Urinary bladder (tissue), 4 donors: Measurements from ENCODE around the gene GCSAML. TPM values are rescaled to one million over a fixed set of nuclear protein-coding genes. Genes with fewer than 3 reads are reported as not detected.
"Not testable (repeated sequence)": the region's sequence is repeated elsewhere in the genome, so short reads cannot be mapped to it uniquely, and the experiment has no call there.

ENCODE experiments used
- DNase-seq: peaks from one replicate; pipeline ENCODE4 v3.0.0-alpha.2; 2015; ENCODE audit errors: extremely low spot score
- H3K27ac ChIP-seq: one replicate; pipeline ENCODE4 v1.5.1; 2013; ENCODE audit warnings: low read depth, mild to moderate bottlenecking, moderate library complexity
- H3K36me3 ChIP-seq: one replicate; pipeline ENCODE4 v1.6.1; 2013; ENCODE audit warnings: mild to moderate bottlenecking, moderate library complexity; ENCODE audit not compliant: insufficient read depth
- H3K4me1 ChIP-seq: one replicate; pipeline ENCODE4 v1.6.1; 2013; ENCODE audit warnings: mild to moderate bottlenecking, moderate library complexity; ENCODE audit not compliant: insufficient read depth
- H3K4me3 ChIP-seq: one replicate; pipeline ENCODE4 v1.5.1; 2013; ENCODE audit warnings: low read depth, low read length
- WGBS: extraction: QIAGEN DNeasy Blood & Tissue Kit; methylation state at CpG from one replicate; pipeline ENCODE4 v1.1.7; 2013; 5-methylcytosine and 5-hydroxymethylcytosine counted together
- polyA plus RNA-seq: library from polyadenylated mRNA; stranded (reverse); fragments of 200-250 nt; gene quantifications from one replicate; pipeline ENCODE4 v1.2.3, GENCODE V29; 2013
- total RNA-seq: library from RNA; depleted of rRNA; stranded (reverse); fragments of >200 nt; gene quantifications from one replicate; pipeline ENCODE4 v1.2.3, GENCODE V29; 2014
- donor health status: healthy with polysubstance abuse.
- donor health status: healthy.

Gene GCSAML
- total RNA-seq = 1.1 TPM
- 0.42 TPM for polyA plus RNA-seq

DNA sequence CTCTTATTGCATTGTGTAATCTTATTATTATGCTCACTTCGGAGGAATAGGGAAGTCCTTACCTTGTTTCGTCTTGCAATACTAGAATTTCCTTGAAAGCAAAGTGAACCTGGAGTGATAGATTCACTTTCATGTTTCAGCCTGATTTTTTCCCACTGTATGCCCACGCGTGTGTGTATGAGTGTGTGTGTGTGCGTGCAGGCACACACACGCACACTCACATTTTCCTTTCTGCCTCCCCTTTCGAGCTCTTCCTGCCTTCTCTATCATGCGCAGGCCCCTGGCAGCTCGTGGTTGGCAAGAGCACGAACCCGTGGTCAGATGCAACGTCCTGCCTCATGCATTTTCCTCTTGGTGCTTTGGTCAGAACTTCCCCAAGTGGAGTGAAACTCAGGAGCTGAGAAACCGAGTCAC, at the start of gene GCSAML:
Gene GCSAML, plus strand, starts transcription at position 366 of the 414 bp plus-strand sequence. CDS start 58 bp downstream, outside the sequence.
- H3K27ac ChIP-seq = no peak within 1 kb of the TSS
- no peak for DNase-seq
- H3K36me3 ChIP-seq = no peaks in the 10 kb centered on the region
- WGBS = 86% methylated on average over 13 of the region's 13 CpGs
- no peak within 1 kb of the TSS for H3K4me3 ChIP-seq
- no peaks in the 10 kb centered on the region for H3K4me1 ChIP-seq

DNA sequence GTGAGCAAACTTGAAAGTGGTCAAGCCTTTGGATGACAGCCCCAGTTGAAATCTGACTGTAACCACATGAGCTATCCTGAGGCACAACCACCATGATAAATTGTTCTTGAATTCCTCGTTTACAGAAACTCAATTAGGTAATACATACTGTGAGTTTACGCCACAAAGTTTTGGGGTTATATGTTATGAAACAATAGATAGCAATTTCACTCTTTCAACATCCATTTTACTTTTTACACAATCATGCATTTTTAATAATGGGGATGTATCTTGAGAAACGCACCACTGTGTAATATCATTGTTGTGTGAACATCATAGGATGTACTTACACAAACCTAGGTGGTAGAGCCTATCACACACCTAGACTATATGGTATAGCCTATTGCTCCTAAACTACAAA, 48.1 kb upstream of the GCSAML start:
- H3K4me3 ChIP-seq = no peak overlapping the region
- no peaks in the 10 kb centered on the region for H3K36me3 ChIP-seq
- no peak for DNase-seq
- H3K4me1 ChIP-seq = no peaks in the 10 kb centered on the region
- 86% methylated on average over 3 of the region's 3 CpGs for WGBS
- H3K27ac ChIP-seq = no peak overlapping the region

- no peaks in the 10 kb centered on the region for H3K4me1 ChIP-seq
- H3K36me3 ChIP-seq = no peaks in the 10 kb centered on the region
- H3K4me3 ChIP-seq = no peak overlapping the region
- WGBS = 40% methylated on average over 3 of the region's 3 CpGs
- H3K27ac ChIP-seq = no peak overlapping the region
- no peak for DNase-seq
Observed at GRCh38 chr1:247506831-247507230, 42.1 kb upstream of the GCSAML start.

GRCh38 chr1:247517795-247518612, 30.9 kb upstream of the GCSAML start:
- no peaks in the 10 kb centered on the region for H3K4me1 ChIP-seq
- H3K27ac ChIP-seq = no peak overlapping the region
- no peak overlapping the region for H3K4me3 ChIP-seq
- WGBS = 51% methylated on average over 72 of the region's 72 CpGs
- no peaks in the 10 kb centered on the region for H3K36me3 ChIP-seq
- no peak for DNase-seq

GRCh38 chr1:247518613-247518891, 30.4 kb upstream of the GCSAML start:
- Histone ChIP-seq H3K27ac (no peak overlapping the region), H3K4me3 (no peak overlapping the region), H3K4me1 (no peaks in the 10 kb centered on the region), H3K36me3 (no peaks in the 10 kb centered on the region)
- 80% methylated on average over 19 of the region's 19 CpGs for WGBS
- no peak for DNase-seq

DNA sequence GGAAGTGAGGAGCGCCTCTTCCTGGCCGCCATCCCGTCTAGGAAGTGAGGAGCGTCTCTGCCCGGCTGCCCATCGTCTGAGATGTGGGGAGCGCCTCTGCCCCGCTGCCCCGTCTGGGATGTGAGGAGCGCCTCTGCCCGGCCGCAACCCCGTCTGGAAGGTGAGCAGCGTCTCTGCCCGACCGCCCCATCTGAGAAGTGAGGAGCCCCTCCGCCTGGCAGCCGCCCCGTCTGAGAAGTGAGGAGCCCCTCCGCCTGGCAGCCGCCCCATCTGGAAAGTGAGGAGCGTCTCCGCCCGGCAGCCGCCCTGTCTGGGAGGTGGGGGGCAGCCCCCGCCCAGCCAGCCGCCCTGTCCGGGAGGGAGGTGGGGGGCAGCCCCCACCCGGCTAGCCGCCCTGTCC, 27.0 kb upstream of the GCSAML start:
- not testable (repeated sequence) for H3K36me3 ChIP-seq, H3K27ac ChIP-seq, DNase-seq, H3K4me3 ChIP-seq, H3K4me1 ChIP-seq
- 94% methylated on average over 29 of the region's 30 CpGs for WGBS

- H3K4me3 ChIP-seq = no peak overlapping the region
- no peaks in the 10 kb centered on the region for H3K4me1 ChIP-seq
- WGBS = 65% methylated on average over 2 of the region's 2 CpGs
- DNase-seq = no peak
- H3K36me3 ChIP-seq = no peaks in the 10 kb centered on the region
- H3K27ac ChIP-seq = no peak overlapping the region
Observed at GRCh38 chr1:247528812-247529474, 20.0 kb upstream of the GCSAML start.

DNA sequence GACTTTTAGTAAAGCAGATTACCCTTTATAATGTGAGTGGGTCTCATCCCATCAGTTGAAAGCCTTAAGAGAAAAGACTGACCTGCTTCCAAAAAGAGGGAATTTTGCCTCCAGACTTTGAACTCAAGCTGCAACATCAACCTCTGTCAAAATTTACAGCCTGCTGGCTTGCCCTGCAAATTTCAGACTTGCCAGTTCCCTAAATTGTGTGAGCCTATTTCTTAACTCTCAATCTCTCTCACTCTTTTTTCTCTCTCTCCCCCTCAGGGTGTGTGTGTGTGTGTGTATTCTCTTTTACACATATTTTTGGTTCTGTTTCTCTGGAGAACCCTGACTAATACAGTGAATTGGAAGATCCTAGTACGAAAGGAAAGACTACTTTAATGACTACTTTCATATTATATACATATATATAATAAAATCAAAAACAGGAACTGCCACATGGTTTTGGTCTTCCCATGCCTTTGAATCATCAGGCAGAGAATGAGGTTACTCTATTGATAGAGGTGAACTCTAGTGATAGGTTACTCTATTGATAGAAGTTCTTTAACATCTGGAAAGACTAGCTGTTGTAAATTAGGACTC, 19.1 kb upstream of the GCSAML start:
- no peak for DNase-seq
- 78% methylated on average over 1 of the region's 1 CpG for WGBS
- Histone ChIP-seq H3K27ac (no peak overlapping the region), H3K4me1 (no peaks in the 10 kb centered on the region), H3K4me3 (no peak overlapping the region), H3K36me3 (no peaks in the 10 kb centered on the region)

- H3K36me3 ChIP-seq = no peaks in the 10 kb centered on the region
- H3K4me1 ChIP-seq = no peaks in the 10 kb centered on the region
- peak overlapping the region; percentile 28 for H3K27ac ChIP-seq
- DNase-seq = no peak
- peak overlapping the region; percentile 21 for H3K4me3 ChIP-seq
- 63% methylated on average over 41 of the region's 41 CpGs for WGBS
Observed at GRCh38 chr1:247530785-247531184, 18.1 kb upstream of the GCSAML start.

GRCh38 chr1:247531937-247532336, 17.0 kb upstream of the GCSAML start:
- H3K4me3 ChIP-seq = no peak overlapping the region
- no peaks in the 10 kb centered on the region for H3K36me3 ChIP-seq
- H3K4me1 ChIP-seq = no peaks in the 10 kb centered on the region
- no peak overlapping the region for H3K27ac ChIP-seq
- 94% methylated on average over 8 of the region's 8 CpGs for WGBS
- no peak for DNase-seq

DNA sequence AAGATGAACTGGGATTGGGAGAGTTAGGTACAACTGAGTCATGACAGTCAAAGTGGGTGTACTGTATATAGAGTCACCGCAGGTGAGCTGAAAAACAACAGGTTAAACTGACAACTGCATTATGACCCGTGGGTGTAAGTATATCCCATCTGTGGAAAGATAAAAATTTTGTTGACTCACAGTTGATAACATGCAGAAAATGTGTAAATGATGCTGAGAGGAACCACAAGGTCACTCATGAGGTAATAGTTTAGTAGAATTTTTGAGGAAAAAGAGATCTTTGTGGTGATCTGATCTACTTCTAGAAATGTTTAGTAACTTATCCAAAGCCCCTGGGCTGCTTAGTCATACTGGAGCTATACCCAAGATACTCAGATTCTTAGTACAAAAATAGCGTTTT, 13.5 kb upstream of the GCSAML start:
- WGBS = 69% methylated on average over 3 of the region's 3 CpGs
- H3K27ac ChIP-seq = no peak overlapping the region
- no peaks in the 10 kb centered on the region for H3K4me1 ChIP-seq
- DNase-seq = no peak
- H3K36me3 ChIP-seq = no peaks in the 10 kb centered on the region
- no peak overlapping the region for H3K4me3 ChIP-seq

- Histone ChIP-seq H3K4me1 (no peaks in the 10 kb centered on the region), H3K36me3 (no peaks in the 10 kb centered on the region), H3K27ac (no peak within 1 kb of the TSS), H3K4me3 (no peak within 1 kb of the TSS)
- DNase-seq = no peak
- WGBS = 83% methylated on average over 2 of the region's 2 CpGs
Observed at GRCh38 chr1:247536340-247536739, 12.6 kb upstream of the GCSAML start, which contains the start of gene OR2C3. TSS of gene OR2C3 (minus strand) at chr1:247536440. CDS start at chr1:247532511, 3,929 bp downstream.

DNA sequence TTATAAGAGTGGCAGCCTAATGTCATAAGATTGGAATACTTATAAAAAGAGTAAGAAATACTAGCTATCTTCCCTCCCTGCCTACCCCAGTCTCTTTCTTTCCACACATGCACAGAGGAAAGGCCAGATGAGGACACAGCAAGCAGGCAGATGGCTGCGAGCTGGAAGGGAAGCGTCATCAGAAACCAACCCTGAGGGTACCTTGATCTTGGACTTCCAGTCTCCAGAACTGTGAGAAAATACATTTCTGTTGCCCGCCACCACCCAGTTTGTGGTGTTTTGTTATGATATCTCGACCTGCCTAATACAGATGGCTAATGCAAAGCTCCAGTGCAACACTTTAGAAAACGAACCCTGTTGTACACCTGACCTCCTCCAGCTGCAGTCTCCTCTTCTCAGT, 10.4 kb upstream of the GCSAML start:
- Histone ChIP-seq H3K4me3 (no peak overlapping the region), H3K27ac (no peak overlapping the region), H3K36me3 (no peaks in the 10 kb centered on the region), H3K4me1 (no peaks in the 10 kb centered on the region)
- no peak for DNase-seq
- 83% methylated on average over 5 of the region's 5 CpGs for WGBS

DNA sequence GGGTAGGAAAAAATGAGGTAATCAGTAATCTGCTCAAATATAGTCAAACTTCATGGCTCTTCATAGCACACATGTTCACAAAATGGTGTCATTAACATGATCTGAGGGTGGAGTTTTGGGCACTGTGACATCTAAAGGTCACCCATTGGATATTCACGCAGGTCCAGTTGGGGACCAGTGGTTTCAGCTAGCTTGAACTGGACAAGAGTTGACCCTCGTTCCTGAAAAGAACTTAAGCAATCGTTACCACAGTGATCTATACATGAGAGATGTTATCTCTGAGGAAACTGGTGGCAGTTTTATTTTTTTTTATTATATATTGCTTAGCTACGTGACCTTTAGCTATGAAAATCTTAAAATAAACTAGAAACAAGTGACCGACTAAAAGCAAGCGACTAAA, 9.7 kb upstream of the GCSAML start:
- DNase-seq = no peak
- H3K4me3 ChIP-seq = no peak overlapping the region
- H3K36me3 ChIP-seq = no peaks in the 10 kb centered on the region
- no peaks in the 10 kb centered on the region for H3K4me1 ChIP-seq
- WGBS = 54% methylated on average over 6 of the region's 6 CpGs
- no peak overlapping the region for H3K27ac ChIP-seq
